Suprapubic skin (tissue), 4 donors: ENCODE data around the gene KRTAP12-2.

Experiments used
- POLR2A ChIP-seq, 2 donors: fragments of 450-650 bp; IDR thresholded peaks; one replicate each; pipeline ENCODE4 v1.6.1; 2017; ENCODE audit warnings: antibody characterized with exemption in 2 of 2, mild to moderate bottlenecking in 2 of 2, moderate library complexity in 2 of 2
- POLR2AphosphoS5 ChIP-seq, 3 donors: sonication (generic); formaldehyde crosslinking; IDR thresholded peaks; one replicate each; pipeline ENCODE4 v1.6.1; 2017; ENCODE audit warnings: antibody characterized with exemption in 3 of 3
- TF ChIP-seq, protein P1 (sequence below), 2 donors: fragments of 200-600 bp in 1 of 2; fragments of 450-650 bp in 1 of 2; sonication (generic) in 1 of 2; IDR thresholded peaks; one replicate each; pipeline ENCODE4 v1.5.1; 2016 to 2019; ENCODE audit warnings: antibody characterized with exemption in 2 of 2, mild to moderate bottlenecking in 1 of 2, moderate library complexity in 1 of 2

DNA sequence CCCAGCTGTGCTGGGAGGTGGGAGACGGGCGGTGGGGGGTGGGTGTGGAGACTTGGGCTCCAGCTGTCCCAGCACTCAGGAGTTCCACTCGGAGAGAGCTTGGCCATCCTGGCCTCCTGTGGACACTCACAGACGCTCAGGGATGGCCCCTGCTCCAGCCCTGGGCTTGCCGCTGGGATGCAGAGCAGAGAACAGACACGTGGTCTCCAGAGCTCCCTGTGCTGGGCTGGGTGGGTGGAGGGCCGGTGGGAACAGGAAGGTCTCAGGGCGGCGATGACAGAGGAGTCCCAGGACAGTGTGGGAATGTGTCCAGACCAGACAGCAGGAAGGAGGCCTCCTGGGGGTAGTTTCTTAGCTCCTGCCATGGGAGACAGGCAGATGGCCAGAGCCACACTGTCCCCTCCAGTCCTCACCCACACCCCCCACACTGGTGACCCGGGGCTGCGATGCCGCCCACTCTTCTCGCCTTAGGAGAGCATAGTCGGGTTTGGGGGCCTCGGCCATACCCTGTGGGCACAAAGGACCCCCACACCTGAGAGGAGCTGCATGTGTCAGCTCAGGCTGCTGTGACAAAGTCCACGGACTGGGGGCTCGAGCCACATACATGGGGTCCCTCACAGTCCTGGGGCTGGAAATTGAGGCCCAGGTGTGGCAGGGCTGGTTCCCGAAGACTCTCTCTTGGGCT, 37.9 kb downstream of the KRTAP12-2 start:
- TF ChIP-seq, protein P1, sequence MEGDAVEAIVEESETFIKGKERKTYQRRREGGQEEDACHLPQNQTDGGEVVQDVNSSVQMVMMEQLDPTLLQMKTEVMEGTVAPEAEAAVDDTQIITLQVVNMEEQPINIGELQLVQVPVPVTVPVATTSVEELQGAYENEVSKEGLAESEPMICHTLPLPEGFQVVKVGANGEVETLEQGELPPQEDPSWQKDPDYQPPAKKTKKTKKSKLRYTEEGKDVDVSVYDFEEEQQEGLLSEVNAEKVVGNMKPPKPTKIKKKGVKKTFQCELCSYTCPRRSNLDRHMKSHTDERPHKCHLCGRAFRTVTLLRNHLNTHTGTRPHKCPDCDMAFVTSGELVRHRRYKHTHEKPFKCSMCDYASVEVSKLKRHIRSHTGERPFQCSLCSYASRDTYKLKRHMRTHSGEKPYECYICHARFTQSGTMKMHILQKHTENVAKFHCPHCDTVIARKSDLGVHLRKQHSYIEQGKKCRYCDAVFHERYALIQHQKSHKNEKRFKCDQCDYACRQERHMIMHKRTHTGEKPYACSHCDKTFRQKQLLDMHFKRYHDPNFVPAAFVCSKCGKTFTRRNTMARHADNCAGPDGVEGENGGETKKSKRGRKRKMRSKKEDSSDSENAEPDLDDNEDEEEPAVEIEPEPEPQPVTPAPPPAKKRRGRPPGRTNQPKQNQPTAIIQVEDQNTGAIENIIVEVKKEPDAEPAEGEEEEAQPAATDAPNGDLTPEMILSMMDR (IDR thresholded peaks at IDR 0.05) = no peak
- TF ChIP-seq POLR2A (IDR thresholded peaks at IDR 0.05) (no peak), POLR2AphosphoS5 (IDR thresholded peaks at IDR 0.05) (no peak)
